IPS-18a (cell line): ENCODE results near the gene GSAP.
"Not testable (repeated sequence)": the region's sequence is repeated elsewhere in the genome, so short reads cannot be mapped to it uniquely, and the experiment has no call there.

Experiments used
- H3K27ac ChIP-seq: one replicate; pipeline ENCODE4 v1.5.1; 2013; ENCODE audit warnings: low read length
- H3K27me3 ChIP-seq: one replicate; pipeline ENCODE4 v1.6.1; 2013; ENCODE audit warnings: mild to moderate bottlenecking, low read length; ENCODE audit not compliant: control insufficient read depth, insufficient read depth
- H3K36me3 ChIP-seq: one replicate; pipeline ENCODE4 v1.6.1; 2013; ENCODE audit warnings: low read depth, low read length; ENCODE audit not compliant: control insufficient read depth
- H3K4me1 ChIP-seq: one replicate; pipeline ENCODE4 v1.6.1; 2013; ENCODE audit warnings: low read depth, low read length; ENCODE audit not compliant: control insufficient read depth
- H3K4me3 ChIP-seq: one replicate; pipeline ENCODE4 v1.5.1; 2013; ENCODE audit warnings: low read length
- H3K9ac ChIP-seq: one replicate; pipeline ENCODE4 v1.6.1; 2013; ENCODE audit warnings: mild to moderate bottlenecking, low read length, moderate library complexity
- H3K9me3 ChIP-seq: one replicate; pipeline ENCODE4 v1.6.1; 2013; ENCODE audit warnings: low read depth, low read length; ENCODE audit not compliant: control insufficient read depth

GSAP gene

DNA sequence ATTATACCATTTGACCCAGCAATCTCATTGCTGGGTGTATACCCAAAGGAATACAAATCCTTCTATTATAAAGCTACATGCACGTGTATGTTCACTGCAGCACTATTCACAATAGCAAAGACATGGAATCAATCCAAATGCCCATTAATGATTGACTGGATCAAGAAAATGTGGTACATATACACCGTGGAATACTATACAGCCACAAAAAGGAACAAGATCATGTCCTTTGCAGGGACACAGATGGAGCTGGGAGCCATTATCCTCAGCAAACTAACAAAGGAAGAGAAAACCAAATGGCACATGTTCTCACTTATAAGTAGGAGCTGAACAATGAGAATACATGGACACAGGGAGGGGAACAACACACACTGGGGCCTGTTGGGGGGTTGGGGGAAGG is 82.1 kb downstream of the GSAP start:
- not testable (repeated sequence) for H3K4me1 ChIP-seq, H3K4me3 ChIP-seq, H3K27ac ChIP-seq, H3K36me3 ChIP-seq, H3K9me3 ChIP-seq, H3K9ac ChIP-seq, H3K27me3 ChIP-seq

DNA sequence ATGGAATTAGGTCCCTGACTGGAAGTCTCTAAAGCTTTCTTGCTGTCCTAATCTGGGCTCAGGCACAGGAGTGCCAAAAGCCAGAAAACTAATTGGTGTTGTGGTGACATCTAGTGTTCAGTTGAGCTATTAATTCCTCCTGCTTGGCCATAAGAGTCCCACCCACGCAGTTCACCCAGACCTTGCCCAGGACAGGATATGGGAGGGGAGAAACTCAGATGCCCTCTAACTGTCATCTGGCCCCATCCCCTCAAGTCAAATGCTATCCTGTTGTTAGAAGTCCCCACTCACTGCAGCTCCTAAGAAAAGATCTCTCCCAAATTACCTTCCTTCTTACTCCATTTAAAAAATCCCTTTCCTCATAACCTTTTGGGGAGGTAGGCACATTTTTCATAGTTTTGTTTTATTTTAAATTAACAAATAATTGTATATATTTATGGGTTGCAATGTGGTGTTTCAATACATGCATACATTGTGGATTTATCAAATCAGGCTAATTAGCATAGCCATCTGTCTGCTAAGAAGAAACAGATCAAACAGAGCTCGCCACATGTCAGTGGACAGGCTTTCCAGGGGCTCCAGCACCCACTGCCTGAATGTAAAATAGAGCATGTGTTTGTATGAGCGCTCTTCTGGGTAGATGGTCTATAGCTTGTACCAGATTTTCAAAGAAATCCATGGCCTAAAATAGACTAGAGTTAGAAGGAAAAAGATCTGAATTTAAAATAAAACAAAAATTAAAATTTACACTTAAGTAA is 84.0 kb downstream of the GSAP start:
- Histone ChIP-seq H3K9me3 (no peaks in the 10 kb centered on the region), H3K36me3 (no peaks in the 10 kb centered on the region), H3K4me3 (no peak overlapping the region), H3K27ac (no peak overlapping the region), H3K4me1 (no peaks in the 10 kb centered on the region), H3K27me3 (no peaks in the 10 kb centered on the region), H3K9ac (no peak overlapping the region)

DNA sequence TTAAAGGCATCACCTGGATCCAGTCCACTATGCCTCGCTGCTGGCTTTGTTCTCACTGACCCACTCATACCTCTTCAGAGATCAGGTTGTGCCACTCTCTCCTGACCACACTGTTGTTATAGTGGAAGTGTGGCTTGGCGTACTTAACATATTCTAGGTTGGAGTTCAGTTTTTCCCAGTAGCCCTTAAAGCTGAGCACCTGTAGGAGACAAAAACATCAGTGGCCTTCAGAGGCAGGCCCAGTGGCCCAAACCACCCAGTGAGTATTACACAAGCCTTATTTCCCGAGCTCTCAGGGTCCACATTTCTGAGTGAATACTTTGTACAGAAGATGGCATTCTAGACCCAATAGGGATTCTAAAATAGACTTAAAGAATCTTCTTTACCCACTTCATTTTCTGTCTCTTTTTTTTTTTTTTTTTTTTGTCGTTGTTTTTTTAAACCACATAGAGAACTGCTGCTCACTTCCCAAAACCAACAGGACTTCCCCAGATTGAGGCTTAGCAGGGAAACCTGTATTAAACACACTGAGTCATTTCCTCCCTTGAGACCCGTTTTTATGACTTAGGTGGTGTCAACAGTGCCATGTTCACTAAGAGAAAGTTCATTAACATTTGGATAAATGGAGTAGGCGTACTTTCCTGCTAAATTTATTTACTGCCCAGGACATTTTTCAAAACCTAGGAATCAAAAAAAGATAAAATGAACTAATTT is 85.8 kb downstream of the GSAP start:
- Histone ChIP-seq H3K4me1 (no peaks in the 10 kb centered on the region), H3K27ac (no peak overlapping the region), H3K4me3 (no peak overlapping the region), H3K9ac (no peak overlapping the region), H3K9me3 (no peaks in the 10 kb centered on the region), H3K36me3 (no peaks in the 10 kb centered on the region), H3K27me3 (no peaks in the 10 kb centered on the region)

DNA sequence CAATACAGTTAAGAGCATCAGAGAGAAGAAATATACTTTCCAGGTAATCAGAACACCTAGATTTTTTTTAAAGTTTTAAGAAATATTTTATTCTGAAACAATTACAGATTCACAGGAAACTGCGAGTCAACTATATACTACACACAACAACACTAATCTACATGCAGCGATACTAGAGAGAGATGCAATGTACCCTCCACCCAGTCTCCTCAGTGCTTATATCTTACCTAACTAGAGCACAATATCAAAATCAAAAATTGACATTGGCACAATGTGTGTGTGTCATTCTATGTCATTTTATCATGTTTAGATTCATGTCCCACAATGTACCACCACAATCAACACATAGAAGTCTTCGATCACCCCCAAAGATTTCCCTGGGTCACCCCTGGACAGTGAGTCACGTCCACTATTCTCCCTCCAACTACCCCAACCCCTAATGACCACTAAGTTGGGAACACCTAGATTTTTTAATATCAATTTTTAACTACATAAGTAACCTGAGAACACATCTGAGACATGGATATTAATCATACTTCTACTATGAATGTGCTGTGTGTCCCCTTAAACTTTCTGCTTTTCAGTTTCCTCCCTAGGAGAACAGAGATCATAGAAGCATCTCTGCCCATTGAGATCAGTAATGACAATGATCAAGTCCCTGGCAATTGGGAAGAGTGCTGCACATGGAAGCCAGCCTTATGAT is 86.5 kb downstream of the GSAP start:
- H3K4me3 ChIP-seq, result no peak overlapping the region
- H3K27me3 ChIP-seq, result no peaks in the 10 kb centered on the region
- H3K4me1 ChIP-seq, result no peaks in the 10 kb centered on the region

DNA sequence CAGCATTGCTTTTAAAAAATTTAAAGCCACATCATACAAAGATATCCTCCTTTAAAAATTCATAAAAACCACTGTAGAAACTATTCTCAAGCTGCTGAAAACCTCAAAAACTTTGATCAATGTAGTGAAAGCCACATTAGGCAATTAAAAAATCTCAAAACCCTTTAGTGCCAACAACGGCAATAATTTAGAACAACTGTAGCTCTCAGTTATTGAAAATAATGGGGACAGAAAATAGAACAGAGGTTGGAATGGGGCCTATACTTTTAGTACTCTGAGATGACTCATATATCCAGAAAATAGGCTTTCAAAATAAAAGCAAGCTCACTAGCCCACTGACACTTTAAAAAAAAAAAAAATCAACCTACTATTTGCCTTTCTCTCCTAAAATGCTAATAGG is 87.5 kb downstream of the GSAP start:
- Histone ChIP-seq H3K4me1 (no peaks in the 10 kb centered on the region), H3K9me3 (no peaks in the 10 kb centered on the region), H3K36me3 (no peaks in the 10 kb centered on the region), H3K9ac (no peak overlapping the region), H3K27ac (no peak overlapping the region), H3K27me3 (no peaks in the 10 kb centered on the region), H3K4me3 (no peak overlapping the region)

More for the DNA sequence above, 86.5 kb downstream of the GSAP start:
- Histone ChIP-seq H3K9ac (no peak overlapping the region), H3K27ac (no peak overlapping the region), H3K9me3 (no peaks in the 10 kb centered on the region), H3K36me3 (no peaks in the 10 kb centered on the region)

DNA sequence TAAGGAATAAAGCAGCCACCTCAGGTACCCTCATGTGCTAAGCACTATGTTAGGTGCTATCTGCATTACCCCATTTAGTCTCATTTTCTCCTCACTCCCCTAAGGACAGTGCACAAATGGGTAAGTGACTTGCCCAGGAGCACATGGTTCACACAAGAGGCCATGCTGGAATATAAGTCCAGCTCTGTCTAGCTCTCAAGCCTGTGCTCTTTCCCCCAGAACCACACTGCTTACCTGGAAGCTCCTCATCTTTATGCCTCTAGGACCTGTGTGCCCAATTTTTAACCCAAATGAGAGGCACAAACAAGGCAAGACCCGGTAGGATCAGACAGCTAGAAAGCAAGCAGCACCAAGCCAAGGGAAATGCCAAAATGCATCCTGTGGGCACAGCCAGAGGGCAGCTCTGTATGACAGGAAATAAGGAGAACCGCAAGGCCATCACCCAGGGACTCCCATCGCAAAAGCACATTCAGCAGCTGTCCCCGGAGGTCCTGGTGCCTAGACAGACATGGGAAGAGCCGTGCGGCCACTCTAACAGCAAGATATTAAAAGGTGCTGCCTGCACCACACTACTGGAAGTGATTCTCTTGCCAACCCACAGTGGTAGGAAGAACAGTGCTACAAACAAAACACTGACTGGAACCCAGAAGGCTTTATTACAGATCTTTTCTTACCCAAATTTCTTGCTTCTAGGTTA is 88.1 kb downstream of the GSAP start:
- H3K4me3 ChIP-seq, result no peak overlapping the region
- H3K9me3 ChIP-seq, result no peaks in the 10 kb centered on the region
- H3K36me3 ChIP-seq, result no peaks in the 10 kb centered on the region
- no peaks in the 10 kb centered on the region for H3K4me1 ChIP-seq
- H3K9ac ChIP-seq, result no peak overlapping the region
- H3K27ac ChIP-seq, result no peak overlapping the region
- H3K27me3 ChIP-seq, result no peaks in the 10 kb centered on the region

DNA sequence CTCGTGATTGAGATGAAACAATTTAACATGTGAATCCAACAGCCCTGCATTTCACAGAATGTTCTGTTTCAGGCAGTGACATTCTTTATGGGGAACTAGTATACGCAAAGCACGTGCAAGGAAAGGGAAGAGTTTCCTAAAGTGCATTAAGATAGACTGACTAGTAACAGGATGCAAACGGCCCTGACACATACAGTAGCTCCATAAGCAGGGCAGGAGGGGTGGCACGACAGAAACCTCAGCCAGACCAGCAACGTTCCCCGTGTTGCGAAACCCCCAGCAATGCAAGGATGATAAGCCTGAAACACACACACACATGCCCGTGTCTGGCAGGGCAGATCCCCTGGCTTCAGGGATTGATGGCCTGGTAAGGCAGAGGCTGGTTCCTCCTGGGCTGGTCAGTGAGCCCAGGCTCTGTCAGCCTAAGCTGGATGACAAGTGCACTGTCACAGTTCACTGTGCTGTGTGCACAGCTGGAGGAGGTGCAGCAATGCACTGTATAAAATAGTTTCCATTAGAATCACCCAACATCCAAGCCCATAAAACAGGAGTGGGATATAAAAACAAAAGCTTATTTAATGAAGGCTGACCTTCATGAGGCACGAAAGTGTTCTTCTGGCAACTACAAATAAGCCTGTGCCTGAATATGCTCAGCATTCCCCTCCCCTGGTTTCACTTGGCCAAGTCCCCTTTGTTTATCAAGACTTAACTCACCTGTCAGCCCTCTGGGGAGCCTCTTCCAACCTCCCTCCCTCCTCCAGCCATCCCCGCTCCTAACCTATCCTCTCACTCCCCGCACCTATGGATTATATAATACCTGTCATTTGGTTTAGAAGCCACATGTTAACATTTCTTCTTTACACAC is 88.8 kb downstream of the GSAP start:
- Histone ChIP-seq H3K27ac (no peak overlapping the region), H3K4me1 (no peaks in the 10 kb centered on the region), H3K9me3 (no peaks in the 10 kb centered on the region), H3K27me3 (no peaks in the 10 kb centered on the region), H3K4me3 (no peak overlapping the region), H3K36me3 (no peaks in the 10 kb centered on the region), H3K9ac (no peak overlapping the region)

DNA sequence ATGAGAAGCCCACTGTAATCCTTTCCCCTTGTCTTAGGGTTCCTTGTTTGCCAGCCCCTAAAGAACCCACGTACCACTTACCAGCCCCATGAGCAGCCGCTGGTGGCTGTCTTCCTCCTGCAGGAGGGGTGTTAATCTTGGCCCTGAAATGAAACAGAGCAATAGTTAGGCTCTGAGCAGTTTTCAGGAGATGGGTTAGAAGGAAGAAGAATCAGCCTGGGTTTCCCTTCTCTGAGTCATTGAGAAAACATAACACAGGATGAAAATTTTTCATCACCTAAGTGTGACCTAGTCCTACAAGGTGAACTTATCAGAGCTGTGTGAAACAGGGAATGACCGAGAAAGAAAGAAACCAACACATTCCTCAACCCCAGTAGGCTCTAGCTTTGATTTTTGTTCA is 90.0 kb downstream of the GSAP start:
- Histone ChIP-seq H3K4me3 (no peak overlapping the region), H3K4me1 (no peaks in the 10 kb centered on the region), H3K27me3 (no peaks in the 10 kb centered on the region), H3K27ac (no peak overlapping the region), H3K9me3 (no peaks in the 10 kb centered on the region), H3K36me3 (no peaks in the 10 kb centered on the region), H3K9ac (no peak overlapping the region)

DNA sequence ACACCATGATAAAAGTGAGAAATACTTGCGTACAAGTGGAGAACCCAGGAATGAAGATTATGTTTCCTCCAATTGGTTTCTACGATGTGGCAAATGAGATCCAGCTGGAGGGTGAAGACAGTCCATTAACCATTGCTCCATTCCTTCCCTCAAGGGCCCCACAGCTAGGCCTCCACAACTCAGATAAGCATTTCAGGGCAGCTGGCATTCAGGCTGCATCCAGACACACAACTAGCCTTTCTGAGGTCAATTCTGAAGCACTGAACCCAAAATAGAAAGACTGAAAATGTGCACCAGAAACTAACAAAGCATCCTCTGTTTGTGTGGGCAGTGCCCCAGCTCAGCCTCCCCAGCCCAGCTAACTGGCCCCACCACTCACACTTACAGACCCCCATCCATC is 94.8 kb downstream of the GSAP start:
- H3K9me3 ChIP-seq, result no peaks in the 10 kb centered on the region
- H3K36me3 ChIP-seq, result no peaks in the 10 kb centered on the region
- H3K27ac ChIP-seq, result no peak overlapping the region
- no peaks in the 10 kb centered on the region for H3K4me1 ChIP-seq
- no peak overlapping the region for H3K9ac ChIP-seq
- no peaks in the 10 kb centered on the region for H3K27me3 ChIP-seq
- no peak overlapping the region for H3K4me3 ChIP-seq

DNA sequence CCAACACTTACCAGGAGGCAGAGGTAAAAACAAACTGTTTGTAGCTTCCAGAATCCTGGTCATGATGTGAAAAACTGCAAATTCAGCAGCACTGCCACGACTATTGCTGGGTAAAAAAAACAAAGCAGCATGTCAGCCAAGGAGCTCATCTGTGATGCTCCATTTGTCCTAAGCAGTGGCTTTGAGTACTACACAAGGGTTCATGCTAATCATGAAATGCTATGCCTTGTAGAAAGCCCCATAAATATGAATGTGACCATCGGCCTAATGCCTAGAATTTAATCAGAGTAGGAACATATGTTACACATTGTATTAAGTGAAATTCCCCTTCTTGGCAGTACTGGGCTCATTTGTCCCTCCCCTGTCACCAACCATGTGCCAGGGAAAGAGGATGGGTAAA is 95.4 kb downstream of the GSAP start:
- no peaks in the 10 kb centered on the region for H3K36me3 ChIP-seq
- H3K9me3 ChIP-seq, result no peaks in the 10 kb centered on the region
- no peak overlapping the region for H3K27ac ChIP-seq
- H3K4me3 ChIP-seq, result no peak overlapping the region
- no peak overlapping the region for H3K9ac ChIP-seq
- no peaks in the 10 kb centered on the region for H3K4me1 ChIP-seq
- H3K27me3 ChIP-seq, result no peaks in the 10 kb centered on the region

DNA sequence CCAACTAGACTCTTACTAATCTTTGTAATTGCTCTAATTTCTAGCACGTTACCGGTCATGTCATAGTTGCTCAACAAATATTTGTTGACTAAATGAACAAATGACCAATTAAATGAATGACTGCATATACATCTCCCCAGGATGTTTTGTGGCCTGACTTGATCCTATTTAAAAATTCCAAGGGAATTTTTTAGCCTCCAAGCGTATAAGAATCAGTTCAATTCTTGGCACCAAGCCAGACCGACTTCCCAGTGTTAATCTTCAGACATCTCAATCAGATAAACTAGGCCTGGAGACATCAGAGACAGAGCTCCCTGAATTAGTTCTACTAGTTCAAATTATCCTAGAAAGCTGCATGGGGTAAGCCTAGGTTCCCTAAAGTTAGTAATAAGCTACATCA is 96.0 kb downstream of the GSAP start:
- H3K4me3 ChIP-seq, result no peak overlapping the region
- H3K4me1 ChIP-seq, result no peaks in the 10 kb centered on the region
- no peak overlapping the region for H3K27ac ChIP-seq
- H3K36me3 ChIP-seq, result no peaks in the 10 kb centered on the region
- H3K27me3 ChIP-seq, result no peaks in the 10 kb centered on the region
- no peak overlapping the region for H3K9ac ChIP-seq
- no peaks in the 10 kb centered on the region for H3K9me3 ChIP-seq
